SJCRH30 (cell line): ENCODE measurements around the gene SKIC8. TPM values are rescaled to one million over a fixed set of nuclear protein-coding genes. Genes with fewer than 3 reads are reported as not detected.

Experiments used
- DNase-seq, 2 experiments: peaks; one replicate each; pipeline ENCODE4 v3.0.0-alpha.2; 2015 to 2020
- H3K27ac ChIP-seq: fragments of 250-450 bp; sonication (Bioruptor Pico); 2 replicates; pipeline ENCODE4 v1.5.1; 2020; ENCODE audit warnings: mild to moderate bottlenecking, moderate library complexity
- H3K27me3 ChIP-seq: fragments of 250-450 bp; sonication (Bioruptor Pico); 2 replicates; pipeline ENCODE4 v1.5.1; 2020; ENCODE audit warnings: mild to moderate bottlenecking, moderate library complexity
- H3K36me3 ChIP-seq: fragments of 250-450 bp; sonication (Bioruptor Pico); 2 replicates; pipeline ENCODE4 v1.5.1; 2020; ENCODE audit warnings: mild to moderate bottlenecking, moderate library complexity
- H3K4me1 ChIP-seq: fragments of 250-450 bp; sonication (Bioruptor Pico); 2 replicates; pipeline ENCODE4 v1.5.1; 2020; ENCODE audit warnings: mild to moderate bottlenecking, moderate library complexity
- H3K4me3 ChIP-seq: fragments of 250-450 bp; sonication (Bioruptor Pico); 2 replicates; pipeline ENCODE4 v1.5.1; 2020; ENCODE audit warnings: mild to moderate bottlenecking, moderate library complexity
- H3K9me3 ChIP-seq: fragments of 250-450 bp; sonication (Bioruptor Pico); replicated peaks from 2 replicates; pipeline ENCODE4 v1.5.1; 2020; ENCODE audit warnings: mild to moderate bottlenecking, moderate library complexity
- total RNA-seq: library from RNA; depleted of rRNA; stranded (reverse); fragments of >200 nt; shearing (Covaris generic); gene quantifications from 2 replicates; pipeline ENCODE4 v1.2.3, GENCODE V29; 2014

Gene SKIC8
- total RNA-seq, 1 experiment from 2014 or later, result 69.8 TPM

GRCh38 chr15:78290222-78290621, 9.2 kb downstream of the SKIC8 start:
- Histone ChIP-seq H3K27ac (no peak overlapping the region), H3K4me1 (no peaks in the 10 kb centered on the region), H3K36me3 (peaks cover 7% of the 10 kb centered on the region), H3K9me3 (no peaks in the 10 kb centered on the region), H3K4me3 (no peak overlapping the region), H3K27me3 (no peaks in the 10 kb centered on the region)
- DNase-seq, result no peak

GRCh38 chr15:78284758-78285157, 14.7 kb downstream of the SKIC8 start:
- Histone ChIP-seq H3K36me3 (peaks cover 2% of the 10 kb centered on the region), H3K4me3 (no peak overlapping the region), H3K27me3 (no peaks in the 10 kb centered on the region), H3K4me1 (no peaks in the 10 kb centered on the region), H3K9me3 (no peaks in the 10 kb centered on the region), H3K27ac (no peak overlapping the region)
- DNase-seq, result no peak

- no peak for DNase-seq
- no peaks in the 10 kb centered on the region for H3K4me1 ChIP-seq
- no peak overlapping the region for H3K27ac ChIP-seq
- peaks cover 2% of the 10 kb centered on the region; the same call in 1 of the 2 replicates for H3K36me3 ChIP-seq
- H3K9me3 ChIP-seq, result no peaks in the 10 kb centered on the region
- H3K27me3 ChIP-seq, result no peaks in the 10 kb centered on the region
- no peak overlapping the region for H3K4me3 ChIP-seq
Observed at GRCh38 chr15:78282324-78282723, 17.1 kb downstream of the SKIC8 start.

GRCh38 chr15:78280319-78281072, 18.9 kb downstream of the SKIC8 start:
- no peak for DNase-seq
- peaks cover 14% of the 10 kb centered on the region for H3K4me1 ChIP-seq
- H3K9me3 ChIP-seq, result no peaks in the 10 kb centered on the region
- no peak overlapping the region for H3K4me3 ChIP-seq
- H3K27ac ChIP-seq, result no peak overlapping the region
- no peaks in the 10 kb centered on the region for H3K27me3 ChIP-seq
- H3K36me3 ChIP-seq, result peaks cover 2% of the 10 kb centered on the region; the same call in 1 of the 2 replicates

GRCh38 chr15:78276064-78276943, 23.1 kb downstream of the SKIC8 start:
- peak; percentile 87 for DNase-seq
- Histone ChIP-seq H3K36me3 (no peaks in the 10 kb centered on the region), H3K27me3 (no peaks in the 10 kb centered on the region), H3K9me3 (no peaks in the 10 kb centered on the region), H3K4me1 (peaks cover 23% of the 10 kb centered on the region), H3K4me3 (no peak overlapping the region), H3K27ac (peak overlapping the region; percentile 25)

GRCh38 chr15:78274994-78275393, 24.4 kb downstream of the SKIC8 start:
- Histone ChIP-seq H3K36me3 (no peaks in the 10 kb centered on the region), H3K4me3 (no peak overlapping the region), H3K4me1 (peaks cover 23% of the 10 kb centered on the region), H3K27ac (no peak overlapping the region), H3K27me3 (no peaks in the 10 kb centered on the region), H3K9me3 (no peaks in the 10 kb centered on the region)
- DNase-seq, result no peak

GRCh38 chr15:78272776-78273175, 26.6 kb downstream of the SKIC8 start:
- H3K9me3 ChIP-seq, result no peaks in the 10 kb centered on the region
- no peaks in the 10 kb centered on the region for H3K36me3 ChIP-seq
- H3K4me3 ChIP-seq, result no peak overlapping the region
- H3K27ac ChIP-seq, result no peak overlapping the region
- DNase-seq, result peak; percentile 29 to 52
- H3K27me3 ChIP-seq, result no peaks in the 10 kb centered on the region
- H3K4me1 ChIP-seq, result peaks cover 23% of the 10 kb centered on the region

- Histone ChIP-seq H3K9me3 (no peaks in the 10 kb centered on the region), H3K27me3 (no peaks in the 10 kb centered on the region), H3K4me3 (no peak overlapping the region), H3K4me1 (peaks cover 23% of the 10 kb centered on the region), H3K27ac (no peak overlapping the region), H3K36me3 (no peaks in the 10 kb centered on the region)
- DNase-seq, result peak in 1 of 2 experiments; percentile 29
Observed at GRCh38 chr15:78272316-78272715, 27.1 kb downstream of the SKIC8 start.

- H3K27ac ChIP-seq, result no peak overlapping the region
- H3K4me3 ChIP-seq, result no peak overlapping the region
- no peak for DNase-seq
Observed at GRCh38 chr15:78266806-78267205, 32.6 kb downstream of the SKIC8 start.

GRCh38 chr15:78266229-78266628, 33.2 kb downstream of the SKIC8 start:
- no peaks in the 10 kb centered on the region for H3K27me3 ChIP-seq
- no peak overlapping the region for H3K27ac ChIP-seq
- H3K36me3 ChIP-seq, result no peaks in the 10 kb centered on the region
- H3K4me3 ChIP-seq, result no peak overlapping the region
- peaks cover 5% of the 10 kb centered on the region; the same call in 1 of the 2 replicates for H3K4me1 ChIP-seq
- no peaks in the 10 kb centered on the region for H3K9me3 ChIP-seq
- no peak for DNase-seq

More at GRCh38 chr15:78266806-78267205, 32.6 kb downstream of the SKIC8 start:
- Histone ChIP-seq H3K9me3 (no peaks in the 10 kb centered on the region), H3K36me3 (no peaks in the 10 kb centered on the region), H3K4me1 (peaks cover 5% of the 10 kb centered on the region; the same call in 1 of the 2 replicates), H3K27me3 (no peaks in the 10 kb centered on the region)

GRCh38 chr15:78265752-78266224, 33.6 kb downstream of the SKIC8 start:
- Histone ChIP-seq H3K4me3 (no peak overlapping the region), H3K9me3 (no peaks in the 10 kb centered on the region), H3K27ac (no peak overlapping the region), H3K4me1 (peaks cover 8% of the 10 kb centered on the region; the same call in 1 of the 2 replicates), H3K27me3 (no peaks in the 10 kb centered on the region), H3K36me3 (no peaks in the 10 kb centered on the region)
- peak in 1 of 2 experiments; percentile 47 for DNase-seq

- Histone ChIP-seq H3K27me3 (no peaks in the 10 kb centered on the region), H3K27ac (no peak overlapping the region), H3K4me1 (peaks cover 8% of the 10 kb centered on the region; the same call in 1 of the 2 replicates), H3K9me3 (no peaks in the 10 kb centered on the region), H3K36me3 (no peaks in the 10 kb centered on the region), H3K4me3 (no peak overlapping the region)
- no peak for DNase-seq
Observed at GRCh38 chr15:78265137-78265460, 34.3 kb downstream of the SKIC8 start.

- Histone ChIP-seq H3K36me3 (no peaks in the 10 kb centered on the region), H3K27ac (no peak within 1 kb of the TSS), H3K4me3 (no peak within 1 kb of the TSS), H3K4me1 (peaks cover 8% of the 10 kb centered on the region; the same call in 1 of the 2 replicates), H3K9me3 (no peaks in the 10 kb centered on the region), H3K27me3 (no peaks in the 10 kb centered on the region)
- no peak for DNase-seq
Observed at GRCh38 chr15:78264304-78265136, 34.9 kb downstream of the SKIC8 start, which contains the start of gene DNAJA4. DNAJA4 (plus strand) TSS chr15:78264562; CDS start chr15:78264764, 202 bp downstream.

- Histone ChIP-seq H3K27ac (no peak overlapping the region), H3K4me1 (peaks cover 13% of the 10 kb centered on the region; the same call in 1 of the 2 replicates), H3K27me3 (no peaks in the 10 kb centered on the region), H3K36me3 (no peaks in the 10 kb centered on the region), H3K9me3 (no peaks in the 10 kb centered on the region), H3K4me3 (no peak overlapping the region)
- no peak for DNase-seq
Observed at GRCh38 chr15:78263907-78264303, 35.5 kb downstream of the SKIC8 start.
